HEK293 (cell line): Measurements from ENCODE around the gene CC2D2A.
A peak's percentile ranks its signal among the peaks of the same experiment; 100 is the strongest.

Experiments
- BCL11B ChIP-seq: fragments of 450-650 bp; formaldehyde crosslinking; IDR thresholded peaks from 2 replicates; pipeline ENCODE4 v1.5.1; 2016; ENCODE audit warnings: low read depth, missing biosample characterization, missing genetic modification characterization
- GFI1B ChIP-seq: fragments of 450-650 bp; formaldehyde crosslinking; IDR thresholded peaks from 2 replicates; pipeline ENCODE4 v1.5.1; 2016; ENCODE audit warnings: missing biosample characterization, missing genetic modification characterization
- GLI4 ChIP-seq: fragments of 450-650 bp; formaldehyde crosslinking; IDR thresholded peaks from 2 replicates; pipeline ENCODE4 v1.5.1; 2016; ENCODE audit warnings: missing biosample characterization, missing genetic modification characterization
- HOXA7 ChIP-seq: sonication (generic); formaldehyde crosslinking; IDR thresholded peaks from 2 replicates; pipeline ENCODE4 v1.8.1; 2022; ENCODE audit warnings: missing genetic modification reagents, borderline replicate concordance
- KLF1 ChIP-seq: fragments of 450-650 bp; formaldehyde crosslinking; IDR thresholded peaks from 2 replicates; pipeline ENCODE4 v1.5.1; 2016; ENCODE audit warnings: missing biosample characterization, missing genetic modification characterization
- ZBTB21 ChIP-seq: fragments of 450-650 bp; formaldehyde crosslinking; IDR thresholded peaks from 2 replicates; pipeline ENCODE4 v1.5.1; 2017; ENCODE audit warnings: missing biosample characterization, missing genetic modification characterization
- ZFHX2 ChIP-seq: fragments of 450-650 bp; formaldehyde crosslinking; conservative IDR thresholded peaks from 2 replicates; pipeline ENCODE4 v1.5.1; 2016; ENCODE audit warnings: missing biosample characterization, missing genetic modification characterization
- ZIC2 ChIP-seq: fragments of 450-650 bp; formaldehyde crosslinking; IDR thresholded peaks from 2 replicates; pipeline ENCODE4 v1.5.1; 2016; ENCODE audit warnings: missing biosample characterization, missing genetic modification characterization
- ZNF19 ChIP-seq: fragments of 450-650 bp; formaldehyde crosslinking; IDR thresholded peaks from 2 replicates; pipeline ENCODE4; 2016; ENCODE audit warnings: missing biosample characterization, missing genetic modification characterization, low read depth
- ZNF239 ChIP-seq: fragments of 450-650 bp; formaldehyde crosslinking; IDR thresholded peaks from 2 replicates; pipeline ENCODE4 v1.5.1; 2016; ENCODE audit warnings: missing biosample characterization, missing genetic modification characterization
- ZNF335 ChIP-seq: fragments of 450-650 bp; formaldehyde crosslinking; conservative IDR thresholded peaks from 2 replicates; pipeline ENCODE4 v1.5.1; 2016; ENCODE audit warnings: missing biosample characterization, missing genetic modification characterization
- ZNF501 ChIP-seq: fragments of 450-650 bp; formaldehyde crosslinking; IDR thresholded peaks from 2 replicates; pipeline ENCODE4 v1.5.1; 2016; ENCODE audit warnings: missing biosample characterization, missing genetic modification characterization
- ZNF843 ChIP-seq: fragments of 450-650 bp; formaldehyde crosslinking; IDR thresholded peaks from 2 replicates; pipeline ENCODE4 v1.5.1; 2016; ENCODE audit warnings: missing biosample characterization, missing genetic modification characterization
- TF ChIP-seq, protein P1 (sequence below): fragments of 450-650 bp; formaldehyde crosslinking; conservative IDR thresholded peaks from 2 replicates; pipeline ENCODE4 v1.5.1; 2016; ENCODE audit warnings: low read depth, missing biosample characterization, missing genetic modification characterization
- TF ChIP-seq, protein P2 (sequence below): fragments of 450-650 bp; formaldehyde crosslinking; optimal IDR thresholded peaks from 2 replicates; pipeline ENCODE3; 2016; ENCODE audit warnings: missing biosample characterization, mild to moderate bottlenecking, missing genetic modification characterization
- TF ChIP-seq, protein P3 (sequence below): fragments of 450-650 bp; formaldehyde crosslinking; IDR thresholded peaks from 2 replicates; pipeline ENCODE4 v1.5.1; 2016; ENCODE audit warnings: missing biosample characterization, missing genetic modification characterization
- TF ChIP-seq, protein P4 (sequence below): fragments of 450-650 bp; formaldehyde crosslinking; IDR thresholded peaks from 2 replicates; pipeline ENCODE4 v1.5.1; 2016; ENCODE audit warnings: missing biosample characterization, missing genetic modification characterization, borderline replicate concordance
- TF ChIP-seq, protein P5 (sequence below): fragments of 450-650 bp; formaldehyde crosslinking; IDR thresholded peaks from 2 replicates; pipeline ENCODE4 v1.5.1; 2016; ENCODE audit warnings: missing biosample characterization, missing genetic modification characterization, borderline replicate concordance
- TF ChIP-seq, protein P6 (sequence below): fragments of 450-650 bp; formaldehyde crosslinking; IDR thresholded peaks from 2 replicates; pipeline ENCODE4 v1.5.0; 2017; ENCODE audit warnings: missing biosample characterization, missing genetic modification characterization, borderline replicate concordance

The CC2D2A gene

DNA sequence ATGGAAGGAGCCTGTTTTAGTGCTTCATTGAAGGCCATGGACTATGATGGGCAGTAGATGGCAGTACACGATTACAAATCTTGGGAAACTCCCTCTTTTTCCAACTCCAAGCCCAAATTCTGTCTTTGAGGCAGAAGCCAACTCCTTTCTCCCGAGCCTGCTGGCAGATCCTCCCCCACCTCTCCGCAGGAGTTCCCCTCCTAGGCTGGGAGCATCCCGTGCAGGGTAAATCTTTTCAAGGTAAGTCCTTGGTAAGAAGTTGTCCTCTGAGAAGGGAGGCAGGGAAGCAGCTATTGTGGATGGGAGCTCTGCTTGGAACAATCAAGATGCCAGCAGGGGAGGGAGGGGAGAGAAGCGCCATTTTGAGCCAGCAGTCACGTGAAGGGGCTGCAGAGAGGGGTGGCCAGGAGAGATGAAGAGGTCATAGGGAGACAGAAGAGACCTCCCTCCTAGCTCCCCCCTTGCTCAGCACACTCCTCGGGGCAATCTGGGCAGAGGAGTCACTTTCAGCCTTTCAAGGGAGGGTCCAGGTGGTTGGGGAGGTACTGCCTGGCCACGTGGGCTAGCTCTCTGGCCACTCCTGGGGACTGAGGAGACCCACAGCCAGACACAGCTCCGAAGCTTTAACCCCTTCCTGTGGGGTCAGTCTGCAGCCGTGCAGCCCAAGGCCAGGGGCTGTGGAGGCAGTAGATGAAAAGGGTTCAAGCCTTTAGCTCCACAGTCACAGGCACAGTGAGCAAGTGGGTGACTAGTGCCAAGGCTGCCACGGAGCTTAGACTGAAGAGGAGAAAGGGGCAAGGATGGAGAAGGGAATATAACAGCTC lies 9.6 kb downstream of the CC2D2A start (continued):
- TF ChIP-seq, protein P1, sequence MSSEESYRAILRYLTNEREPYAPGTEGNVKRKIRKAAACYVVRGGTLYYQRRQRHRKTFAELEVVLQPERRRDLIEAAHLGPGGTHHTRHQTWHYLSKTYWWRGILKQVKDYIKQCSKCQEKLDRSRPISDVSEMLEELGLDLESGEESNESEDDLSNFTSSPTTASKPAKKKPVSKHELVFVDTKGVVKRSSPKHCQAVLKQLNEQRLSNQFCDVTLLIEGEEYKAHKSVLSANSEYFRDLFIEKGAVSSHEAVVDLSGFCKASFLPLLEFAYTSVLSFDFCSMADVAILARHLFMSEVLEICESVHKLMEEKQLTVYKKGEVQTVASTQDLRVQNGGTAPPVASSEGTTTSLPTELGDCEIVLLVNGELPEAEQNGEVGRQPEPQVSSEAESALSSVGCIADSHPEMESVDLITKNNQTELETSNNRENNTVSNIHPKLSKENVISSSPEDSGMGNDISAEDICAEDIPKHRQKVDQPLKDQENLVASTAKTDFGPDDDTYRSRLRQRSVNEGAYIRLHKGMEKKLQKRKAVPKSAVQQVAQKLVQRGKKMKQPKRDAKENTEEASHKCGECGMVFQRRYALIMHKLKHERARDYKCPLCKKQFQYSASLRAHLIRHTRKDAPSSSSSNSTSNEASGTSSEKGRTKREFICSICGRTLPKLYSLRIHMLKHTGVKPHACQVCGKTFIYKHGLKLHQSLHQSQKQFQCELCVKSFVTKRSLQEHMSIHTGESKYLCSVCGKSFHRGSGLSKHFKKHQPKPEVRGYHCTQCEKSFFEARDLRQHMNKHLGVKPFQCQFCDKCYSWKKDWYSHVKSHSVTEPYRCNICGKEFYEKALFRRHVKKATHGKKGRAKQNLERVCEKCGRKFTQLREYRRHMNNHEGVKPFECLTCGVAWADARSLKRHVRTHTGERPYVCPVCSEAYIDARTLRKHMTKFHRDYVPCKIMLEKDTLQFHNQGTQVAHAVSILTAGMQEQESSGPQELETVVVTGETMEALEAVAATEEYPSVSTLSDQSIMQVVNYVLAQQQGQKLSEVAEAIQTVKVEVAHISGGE (tag by site-specific recombination) = no peak
- TF ChIP-seq BCL11B (tag by site-specific recombination) = no peak
- peak; percentile 70 for TF ChIP-seq ZIC2 (tag by site-specific recombination)
- TF ChIP-seq GLI4 = no peak
- TF ChIP-seq, protein P2, sequence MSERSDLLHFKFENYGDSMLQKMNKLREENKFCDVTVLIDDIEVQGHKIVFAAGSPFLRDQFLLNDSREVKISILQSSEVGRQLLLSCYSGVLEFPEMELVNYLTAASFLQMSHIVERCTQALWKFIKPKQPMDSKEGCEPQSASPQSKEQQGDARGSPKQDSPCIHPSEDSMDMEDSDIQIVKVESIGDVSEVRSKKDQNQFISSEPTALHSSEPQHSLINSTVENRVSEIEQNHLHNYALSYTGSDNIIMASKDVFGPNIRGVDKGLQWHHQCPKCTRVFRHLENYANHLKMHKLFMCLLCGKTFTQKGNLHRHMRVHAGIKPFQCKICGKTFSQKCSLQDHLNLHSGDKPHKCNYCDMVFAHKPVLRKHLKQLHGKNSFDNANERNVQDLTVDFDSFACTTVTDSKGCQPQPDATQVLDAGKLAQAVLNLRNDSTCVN (tag by site-specific recombination) = no peak
- no peak for TF ChIP-seq GFI1B
- no peak for TF ChIP-seq HOXA7 (CRISPR knock-in tag)
- TF ChIP-seq ZNF335 (tag by site-specific recombination) = peak; percentile 49; the same call in 1 of the 2 replicates
- TF ChIP-seq ZBTB21 (tag by site-specific recombination) = no peak
- 0 out of 2 replicates have a peak, but pooled peaks have one; percentile 36 for TF ChIP-seq ZNF501 (tag by site-specific recombination)
- TF ChIP-seq ZNF843 (tag by site-specific recombination) = no peak
- TF ChIP-seq, protein P3, sequence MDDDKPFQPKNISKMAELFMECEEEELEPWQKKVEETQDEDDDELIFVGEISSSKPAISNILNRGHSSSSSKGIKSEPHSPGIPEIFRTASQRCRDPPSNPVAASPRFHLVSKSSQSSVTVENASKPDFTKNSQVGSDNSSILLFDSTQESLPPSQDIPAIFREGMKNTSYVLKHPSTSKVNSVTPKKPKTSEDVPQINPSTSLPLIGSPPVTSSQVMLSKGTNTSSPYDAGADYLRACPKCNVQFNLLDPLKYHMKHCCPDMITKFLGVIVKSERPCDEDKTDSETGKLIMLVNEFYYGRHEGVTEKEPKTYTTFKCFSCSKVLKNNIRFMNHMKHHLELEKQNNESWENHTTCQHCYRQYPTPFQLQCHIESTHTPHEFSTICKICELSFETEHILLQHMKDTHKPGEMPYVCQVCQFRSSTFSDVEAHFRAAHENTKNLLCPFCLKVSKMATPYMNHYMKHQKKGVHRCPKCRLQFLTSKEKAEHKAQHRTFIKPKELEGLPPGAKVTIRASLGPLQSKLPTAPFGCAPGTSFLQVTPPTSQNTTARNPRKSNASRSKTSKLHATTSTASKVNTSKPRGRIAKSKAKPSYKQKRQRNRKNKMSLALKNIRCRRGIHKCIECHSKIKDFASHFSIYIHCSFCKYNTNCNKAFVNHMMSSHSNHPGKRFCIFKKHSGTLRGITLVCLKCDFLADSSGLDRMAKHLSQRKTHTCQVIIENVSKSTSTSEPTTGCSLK (tag by site-specific recombination) = no peak
- TF ChIP-seq KLF1 = no peak
- TF ChIP-seq, protein P4, sequence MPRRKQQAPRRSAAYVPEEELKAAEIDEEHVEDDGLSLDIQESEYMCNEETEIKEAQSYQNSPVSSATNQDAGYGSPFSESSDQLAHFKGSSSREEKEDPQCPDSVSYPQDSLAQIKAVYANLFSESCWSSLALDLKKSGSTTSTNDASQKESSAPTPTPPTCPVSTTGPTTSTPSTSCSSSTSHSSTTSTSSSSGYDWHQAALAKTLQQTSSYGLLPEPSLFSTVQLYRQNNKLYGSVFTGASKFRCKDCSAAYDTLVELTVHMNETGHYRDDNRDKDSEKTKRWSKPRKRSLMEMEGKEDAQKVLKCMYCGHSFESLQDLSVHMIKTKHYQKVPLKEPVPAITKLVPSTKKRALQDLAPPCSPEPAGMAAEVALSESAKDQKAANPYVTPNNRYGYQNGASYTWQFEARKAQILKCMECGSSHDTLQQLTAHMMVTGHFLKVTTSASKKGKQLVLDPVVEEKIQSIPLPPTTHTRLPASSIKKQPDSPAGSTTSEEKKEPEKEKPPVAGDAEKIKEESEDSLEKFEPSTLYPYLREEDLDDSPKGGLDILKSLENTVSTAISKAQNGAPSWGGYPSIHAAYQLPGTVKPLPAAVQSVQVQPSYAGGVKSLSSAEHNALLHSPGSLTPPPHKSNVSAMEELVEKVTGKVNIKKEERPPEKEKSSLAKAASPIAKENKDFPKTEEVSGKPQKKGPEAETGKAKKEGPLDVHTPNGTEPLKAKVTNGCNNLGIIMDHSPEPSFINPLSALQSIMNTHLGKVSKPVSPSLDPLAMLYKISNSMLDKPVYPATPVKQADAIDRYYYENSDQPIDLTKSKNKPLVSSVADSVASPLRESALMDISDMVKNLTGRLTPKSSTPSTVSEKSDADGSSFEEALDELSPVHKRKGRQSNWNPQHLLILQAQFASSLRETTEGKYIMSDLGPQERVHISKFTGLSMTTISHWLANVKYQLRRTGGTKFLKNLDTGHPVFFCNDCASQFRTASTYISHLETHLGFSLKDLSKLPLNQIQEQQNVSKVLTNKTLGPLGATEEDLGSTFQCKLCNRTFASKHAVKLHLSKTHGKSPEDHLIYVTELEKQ = no peak
- no peak for TF ChIP-seq ZFHX2
- TF ChIP-seq, protein P5, sequence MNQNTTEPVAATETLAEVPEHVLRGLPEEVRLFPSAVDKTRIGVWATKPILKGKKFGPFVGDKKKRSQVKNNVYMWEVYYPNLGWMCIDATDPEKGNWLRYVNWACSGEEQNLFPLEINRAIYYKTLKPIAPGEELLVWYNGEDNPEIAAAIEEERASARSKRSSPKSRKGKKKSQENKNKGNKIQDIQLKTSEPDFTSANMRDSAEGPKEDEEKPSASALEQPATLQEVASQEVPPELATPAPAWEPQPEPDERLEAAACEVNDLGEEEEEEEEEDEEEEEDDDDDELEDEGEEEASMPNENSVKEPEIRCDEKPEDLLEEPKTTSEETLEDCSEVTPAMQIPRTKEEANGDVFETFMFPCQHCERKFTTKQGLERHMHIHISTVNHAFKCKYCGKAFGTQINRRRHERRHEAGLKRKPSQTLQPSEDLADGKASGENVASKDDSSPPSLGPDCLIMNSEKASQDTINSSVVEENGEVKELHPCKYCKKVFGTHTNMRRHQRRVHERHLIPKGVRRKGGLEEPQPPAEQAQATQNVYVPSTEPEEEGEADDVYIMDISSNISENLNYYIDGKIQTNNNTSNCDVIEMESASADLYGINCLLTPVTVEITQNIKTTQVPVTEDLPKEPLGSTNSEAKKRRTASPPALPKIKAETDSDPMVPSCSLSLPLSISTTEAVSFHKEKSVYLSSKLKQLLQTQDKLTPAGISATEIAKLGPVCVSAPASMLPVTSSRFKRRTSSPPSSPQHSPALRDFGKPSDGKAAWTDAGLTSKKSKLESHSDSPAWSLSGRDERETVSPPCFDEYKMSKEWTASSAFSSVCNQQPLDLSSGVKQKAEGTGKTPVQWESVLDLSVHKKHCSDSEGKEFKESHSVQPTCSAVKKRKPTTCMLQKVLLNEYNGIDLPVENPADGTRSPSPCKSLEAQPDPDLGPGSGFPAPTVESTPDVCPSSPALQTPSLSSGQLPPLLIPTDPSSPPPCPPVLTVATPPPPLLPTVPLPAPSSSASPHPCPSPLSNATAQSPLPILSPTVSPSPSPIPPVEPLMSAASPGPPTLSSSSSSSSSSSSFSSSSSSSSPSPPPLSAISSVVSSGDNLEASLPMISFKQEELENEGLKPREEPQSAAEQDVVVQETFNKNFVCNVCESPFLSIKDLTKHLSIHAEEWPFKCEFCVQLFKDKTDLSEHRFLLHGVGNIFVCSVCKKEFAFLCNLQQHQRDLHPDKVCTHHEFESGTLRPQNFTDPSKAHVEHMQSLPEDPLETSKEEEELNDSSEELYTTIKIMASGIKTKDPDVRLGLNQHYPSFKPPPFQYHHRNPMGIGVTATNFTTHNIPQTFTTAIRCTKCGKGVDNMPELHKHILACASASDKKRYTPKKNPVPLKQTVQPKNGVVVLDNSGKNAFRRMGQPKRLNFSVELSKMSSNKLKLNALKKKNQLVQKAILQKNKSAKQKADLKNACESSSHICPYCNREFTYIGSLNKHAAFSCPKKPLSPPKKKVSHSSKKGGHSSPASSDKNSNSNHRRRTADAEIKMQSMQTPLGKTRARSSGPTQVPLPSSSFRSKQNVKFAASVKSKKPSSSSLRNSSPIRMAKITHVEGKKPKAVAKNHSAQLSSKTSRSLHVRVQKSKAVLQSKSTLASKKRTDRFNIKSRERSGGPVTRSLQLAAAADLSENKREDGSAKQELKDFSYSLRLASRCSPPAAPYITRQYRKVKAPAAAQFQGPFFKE (tag by site-specific recombination) = no peak
- TF ChIP-seq, protein P6, sequence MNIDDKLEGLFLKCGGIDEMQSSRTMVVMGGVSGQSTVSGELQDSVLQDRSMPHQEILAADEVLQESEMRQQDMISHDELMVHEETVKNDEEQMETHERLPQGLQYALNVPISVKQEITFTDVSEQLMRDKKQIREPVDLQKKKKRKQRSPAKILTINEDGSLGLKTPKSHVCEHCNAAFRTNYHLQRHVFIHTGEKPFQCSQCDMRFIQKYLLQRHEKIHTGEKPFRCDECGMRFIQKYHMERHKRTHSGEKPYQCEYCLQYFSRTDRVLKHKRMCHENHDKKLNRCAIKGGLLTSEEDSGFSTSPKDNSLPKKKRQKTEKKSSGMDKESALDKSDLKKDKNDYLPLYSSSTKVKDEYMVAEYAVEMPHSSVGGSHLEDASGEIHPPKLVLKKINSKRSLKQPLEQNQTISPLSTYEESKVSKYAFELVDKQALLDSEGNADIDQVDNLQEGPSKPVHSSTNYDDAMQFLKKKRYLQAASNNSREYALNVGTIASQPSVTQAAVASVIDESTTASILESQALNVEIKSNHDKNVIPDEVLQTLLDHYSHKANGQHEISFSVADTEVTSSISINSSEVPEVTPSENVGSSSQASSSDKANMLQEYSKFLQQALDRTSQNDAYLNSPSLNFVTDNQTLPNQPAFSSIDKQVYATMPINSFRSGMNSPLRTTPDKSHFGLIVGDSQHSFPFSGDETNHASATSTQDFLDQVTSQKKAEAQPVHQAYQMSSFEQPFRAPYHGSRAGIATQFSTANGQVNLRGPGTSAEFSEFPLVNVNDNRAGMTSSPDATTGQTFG (tag by site-specific recombination) = no peak
- TF ChIP-seq ZNF19 (tag by site-specific recombination) = no peak
- no peak for TF ChIP-seq ZNF239 (tag by site-specific recombination)
